ENCODE data around the gene USP7.

USP7 gene

DNA sequence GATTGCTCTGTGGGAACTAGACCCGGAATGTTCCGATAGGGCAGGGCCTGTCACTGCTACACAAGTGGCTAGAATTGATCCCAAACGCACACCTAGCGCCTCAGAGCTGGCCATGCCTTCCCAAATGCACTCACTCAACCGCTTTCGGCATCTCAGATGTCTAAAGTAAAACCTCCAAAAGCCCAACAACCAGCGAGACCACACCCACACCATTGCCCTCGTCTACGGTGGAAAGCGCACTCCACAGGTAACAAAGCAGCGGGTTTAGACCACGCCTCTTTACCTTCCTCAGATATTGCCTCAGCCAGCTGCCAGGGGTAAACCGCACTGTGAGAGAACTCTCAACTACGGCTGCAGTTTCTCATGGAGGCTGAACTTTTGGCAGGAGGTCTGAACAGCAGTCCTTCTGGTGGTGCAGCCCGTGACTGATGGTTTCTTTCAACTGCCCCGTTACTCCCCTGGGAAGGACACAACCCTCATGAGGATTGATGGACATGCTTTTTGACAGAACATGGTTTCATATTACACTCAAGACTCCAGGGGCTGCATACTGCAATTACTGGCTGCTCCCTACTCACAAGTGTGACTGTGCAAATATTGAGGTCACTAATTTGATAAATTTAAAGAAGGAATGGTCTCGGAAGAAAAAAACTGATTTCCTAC lies 34.5 kb downstream of the USP7 start:
- H3K36me3 ChIP-seq (ENCODE audit: control insufficient read depth, low read length) = peaks cover 64% of the 10 kb centered on the region
- H3K4me3 ChIP-seq (ENCODE audit: low read length) = no peak overlapping the region
- H3K4me1 ChIP-seq (ENCODE audit: control insufficient read depth, low read length) = peaks cover 8% of the 10 kb centered on the region; the same call in 1 of the 2 replicates
- no peak overlapping the region for H3K4me2 ChIP-seq (ENCODE audit: low read length)
- no peak for TF ChIP-seq EZH2phosphoT487 (IDR thresholded peaks at IDR 0.05; ENCODE audit: borderline replicate concordance, low read length)
- TF ChIP-seq, protein P1, sequence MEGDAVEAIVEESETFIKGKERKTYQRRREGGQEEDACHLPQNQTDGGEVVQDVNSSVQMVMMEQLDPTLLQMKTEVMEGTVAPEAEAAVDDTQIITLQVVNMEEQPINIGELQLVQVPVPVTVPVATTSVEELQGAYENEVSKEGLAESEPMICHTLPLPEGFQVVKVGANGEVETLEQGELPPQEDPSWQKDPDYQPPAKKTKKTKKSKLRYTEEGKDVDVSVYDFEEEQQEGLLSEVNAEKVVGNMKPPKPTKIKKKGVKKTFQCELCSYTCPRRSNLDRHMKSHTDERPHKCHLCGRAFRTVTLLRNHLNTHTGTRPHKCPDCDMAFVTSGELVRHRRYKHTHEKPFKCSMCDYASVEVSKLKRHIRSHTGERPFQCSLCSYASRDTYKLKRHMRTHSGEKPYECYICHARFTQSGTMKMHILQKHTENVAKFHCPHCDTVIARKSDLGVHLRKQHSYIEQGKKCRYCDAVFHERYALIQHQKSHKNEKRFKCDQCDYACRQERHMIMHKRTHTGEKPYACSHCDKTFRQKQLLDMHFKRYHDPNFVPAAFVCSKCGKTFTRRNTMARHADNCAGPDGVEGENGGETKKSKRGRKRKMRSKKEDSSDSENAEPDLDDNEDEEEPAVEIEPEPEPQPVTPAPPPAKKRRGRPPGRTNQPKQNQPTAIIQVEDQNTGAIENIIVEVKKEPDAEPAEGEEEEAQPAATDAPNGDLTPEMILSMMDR (IDR thresholded peaks at IDR 0.05; ENCODE audit: low read depth, low read length, poor library complexity, severe bottlenecking) = no peak
- H3F3A ChIP-seq (ENCODE audit: control insufficient read depth, insufficient read depth) = no peaks in the 10 kb centered on the region
- no peaks in the 10 kb centered on the region for H3K9me2 ChIP-seq (replicated peaks; ENCODE audit: control insufficient read depth, low read length)
- H4K20me1 ChIP-seq (ENCODE audit: control insufficient read depth, insufficient read depth, low read depth, low read length) = peaks cover 52% of the 10 kb centered on the region
- no peak overlapping the region for H3K27ac ChIP-seq (ENCODE audit: low read depth, low read length)
- H3K79me2 ChIP-seq (ENCODE audit: control insufficient read depth, low read length) = peaks cover 99% of the 10 kb centered on the region
- no peaks in the 10 kb centered on the region for H3K27me3 ChIP-seq (ENCODE audit: control insufficient read depth, low read length)
- no peaks in the 10 kb centered on the region for H3K9me3 ChIP-seq (ENCODE audit: control insufficient read depth, insufficient read depth, low read length)

DNA sequence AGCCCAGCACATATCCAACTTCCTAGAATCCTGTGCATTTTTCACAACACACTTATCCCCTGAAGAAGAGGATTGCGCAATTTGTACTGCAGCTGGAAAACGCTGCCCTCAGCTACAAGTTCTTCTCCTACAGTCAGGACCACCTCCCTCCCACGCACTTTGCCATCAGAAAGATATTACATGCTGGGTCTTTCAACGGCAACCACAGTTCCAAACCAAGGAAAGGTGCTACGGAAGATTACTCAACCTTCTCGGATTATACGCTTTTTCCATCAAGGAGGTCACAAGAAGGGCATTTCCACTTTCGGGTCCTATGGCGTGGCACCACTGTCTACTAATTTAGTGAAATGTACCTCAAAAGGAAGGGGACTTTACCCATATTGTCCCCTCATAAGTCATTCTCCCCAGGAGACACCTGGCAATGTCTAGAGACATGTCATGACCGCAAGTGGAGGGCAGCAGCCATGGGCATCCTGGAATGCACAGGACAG lies 35.2 kb downstream of the USP7 start:
- H3K9me3 ChIP-seq (ENCODE audit: control insufficient read depth, insufficient read depth, low read length) = no peaks in the 10 kb centered on the region
- no peaks in the 10 kb centered on the region for H3K9me2 ChIP-seq (replicated peaks; ENCODE audit: control insufficient read depth, low read length)
- no peak overlapping the region for H3K4me3 ChIP-seq (ENCODE audit: low read length)
- peaks cover 71% of the 10 kb centered on the region for H3K36me3 ChIP-seq (ENCODE audit: control insufficient read depth, low read length)
- H3K27ac ChIP-seq (ENCODE audit: low read depth, low read length) = no peak overlapping the region
- H3K79me2 ChIP-seq (ENCODE audit: control insufficient read depth, low read length) = peaks cover 99% of the 10 kb centered on the region
- H3K4me1 ChIP-seq (ENCODE audit: control insufficient read depth, low read length) = 0 out of 2 replicates have a peak, but pooled peaks cover 3% of the 10 kb centered on the region
- no peak overlapping the region for H3K4me2 ChIP-seq (ENCODE audit: low read length)
- peaks cover 51% of the 10 kb centered on the region for H4K20me1 ChIP-seq (ENCODE audit: control insufficient read depth, insufficient read depth, low read depth, low read length)
- TF ChIP-seq EZH2phosphoT487 (IDR thresholded peaks at IDR 0.05; ENCODE audit: borderline replicate concordance, low read length) = no peak
- TF ChIP-seq, protein P1 (IDR thresholded peaks at IDR 0.05; ENCODE audit: low read depth, low read length, poor library complexity, severe bottlenecking) = no peak
- no peaks in the 10 kb centered on the region; the same call in 1 of the 2 replicates for H3F3A ChIP-seq (ENCODE audit: control insufficient read depth, insufficient read depth)
- H3K27me3 ChIP-seq (ENCODE audit: control insufficient read depth, low read length) = no peaks in the 10 kb centered on the region

DNA sequence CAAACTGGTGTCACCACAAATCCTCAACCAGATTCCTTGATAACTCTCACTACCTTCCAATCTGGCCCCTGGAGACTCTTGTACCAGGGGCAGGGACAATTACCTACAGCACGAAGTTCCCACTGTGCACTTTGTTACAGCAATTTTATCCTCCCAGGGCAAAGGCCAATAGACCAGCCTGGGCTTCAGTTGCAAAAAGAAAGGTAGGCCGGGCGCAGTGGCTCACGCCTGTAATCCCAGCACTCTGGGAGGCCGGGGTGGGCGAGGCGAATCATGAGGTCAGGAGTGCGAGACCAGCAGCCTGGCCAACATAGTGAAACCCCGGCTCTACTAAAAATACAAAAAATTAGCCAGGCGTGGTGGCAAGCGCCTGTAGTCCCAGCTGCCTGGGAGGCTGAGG lies 36.9 kb downstream of the USP7 start:
- H4K20me1 ChIP-seq (ENCODE audit: control insufficient read depth, insufficient read depth, low read depth, low read length) = peaks cover 44% of the 10 kb centered on the region
- no peaks in the 10 kb centered on the region for H3K4me1 ChIP-seq (ENCODE audit: control insufficient read depth, low read length)
- no peaks in the 10 kb centered on the region; the same call in 1 of the 2 replicates for H3F3A ChIP-seq (ENCODE audit: control insufficient read depth, insufficient read depth)
- peaks cover 94% of the 10 kb centered on the region for H3K79me2 ChIP-seq (ENCODE audit: control insufficient read depth, low read length)
- H3K9me3 ChIP-seq (ENCODE audit: control insufficient read depth, insufficient read depth, low read length) = no peaks in the 10 kb centered on the region
- no peaks in the 10 kb centered on the region for H3K27me3 ChIP-seq (ENCODE audit: control insufficient read depth, low read length)
- H3K36me3 ChIP-seq (ENCODE audit: control insufficient read depth, low read length) = peaks cover 88% of the 10 kb centered on the region
- TF ChIP-seq, protein P1 (IDR thresholded peaks at IDR 0.05; ENCODE audit: low read depth, low read length, poor library complexity, severe bottlenecking) = no peak
- TF ChIP-seq EZH2phosphoT487 (IDR thresholded peaks at IDR 0.05; ENCODE audit: borderline replicate concordance, low read length) = no peak
- H3K27ac ChIP-seq (ENCODE audit: low read depth, low read length) = no peak overlapping the region
- H3K9me2 ChIP-seq (replicated peaks; ENCODE audit: control insufficient read depth, low read length) = no peaks in the 10 kb centered on the region
- no peak overlapping the region for H3K4me3 ChIP-seq (ENCODE audit: low read length)
- no peak overlapping the region for H3K4me2 ChIP-seq (ENCODE audit: low read length)
